ENCODE measurements around the gene EYA3.
A peak's percentile ranks its signal among the peaks of the same experiment; 100 is the strongest.

The EYA3 gene

DNA sequence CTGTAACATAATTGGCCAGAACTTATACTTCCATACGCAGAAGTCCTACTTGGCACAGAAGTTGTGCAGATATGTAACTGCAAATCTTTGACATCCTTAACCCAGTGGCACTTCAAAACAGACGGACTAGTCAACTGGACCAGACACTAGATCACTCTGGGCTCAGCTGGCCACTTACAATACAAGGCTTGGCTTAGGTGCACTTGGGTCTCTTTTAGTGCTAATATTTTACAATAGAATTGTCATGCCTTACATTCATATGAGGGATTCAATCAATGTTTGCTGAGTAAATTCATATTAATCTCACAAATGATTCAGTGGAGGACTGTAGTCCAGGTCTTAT is 108.6 kb downstream of the EYA3 start:
- no peak for TF ChIP-seq CTCF (IDR thresholded peaks at IDR 0.05; ENCODE audit: insufficient read depth, low read length, missing control alignments)
- ChIA-PET POLR2A (interaction anchor here (1.8 kb wide), 1 partner anchor 108 kb away, joined by 5 read pairs; the partner anchor contains the start of gene EYA3), CTCF (interaction anchor here (0.6 to 11.5 kb wide), 27 partner anchors 8 to 149 kb away, joined by 3 to 110 read pairs (median 5); partner anchors contain the start of genes PPP1R8 and XKR8)
- H3K4me3 ChIP-seq (ENCODE audit: low read depth, low read length), result no peak overlapping the region
- no peak for DNase-seq (ENCODE audit: low read depth, low spot score)

- no peak overlapping the region for H3K4me3 ChIP-seq (ENCODE audit: low read depth, low read length)
- POLR2A ChIA-PET, result interaction anchor here (1.8 kb wide), 1 partner anchor 109 kb away, joined by 5 read pairs; the partner anchor contains the start of gene EYA3
- TF ChIP-seq CTCF (IDR thresholded peaks at IDR 0.05; ENCODE audit: insufficient read depth, low read length, missing control alignments), result peak; percentile 11
- CTCF ChIA-PET, result interaction anchor here (0.6 to 11.5 kb wide), 25 partner anchors 8 to 146 kb away, joined by 3 to 110 read pairs (median 5); no protein-coding TSS in a partner anchor
- no peak for DNase-seq (ENCODE audit: low read depth, low spot score)
These were observed 109.1 kb downstream of the EYA3 start for GRCh38 chr1:27979151-27979858.

DNA sequence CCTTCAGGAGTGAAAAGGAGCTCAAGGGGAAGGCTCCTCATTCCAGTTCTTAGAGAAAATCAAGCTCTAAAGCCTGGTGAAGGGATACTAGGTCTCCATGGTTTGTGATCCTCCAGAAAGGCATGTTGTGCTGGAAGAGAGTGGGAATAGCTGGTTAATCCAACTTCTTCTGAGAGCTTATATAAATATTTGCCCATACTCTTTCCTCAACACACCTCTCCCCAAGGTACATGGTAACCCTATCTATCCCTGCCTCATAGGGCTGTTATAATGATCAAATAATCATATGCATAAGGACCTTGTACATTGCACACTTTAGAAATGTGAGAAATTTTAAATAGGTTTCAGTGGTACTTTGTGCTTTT is 114.0 kb downstream of the EYA3 start:
- POLR2A ChIA-PET, result no interaction called here
- no peak for TF ChIP-seq CTCF (IDR thresholded peaks at IDR 0.05; ENCODE audit: insufficient read depth, low read length, missing control alignments)
- CTCF ChIA-PET, result interaction anchor here (1.0 to 11.5 kb wide), 5 partner anchors 7 to 117 kb away, joined by 3 to 110 read pairs (median 3); no protein-coding TSS in a partner anchor
- H3K4me3 ChIP-seq (ENCODE audit: low read depth, low read length), result no peak overlapping the region
- no peak for DNase-seq (ENCODE audit: low read depth, low spot score)

DNA sequence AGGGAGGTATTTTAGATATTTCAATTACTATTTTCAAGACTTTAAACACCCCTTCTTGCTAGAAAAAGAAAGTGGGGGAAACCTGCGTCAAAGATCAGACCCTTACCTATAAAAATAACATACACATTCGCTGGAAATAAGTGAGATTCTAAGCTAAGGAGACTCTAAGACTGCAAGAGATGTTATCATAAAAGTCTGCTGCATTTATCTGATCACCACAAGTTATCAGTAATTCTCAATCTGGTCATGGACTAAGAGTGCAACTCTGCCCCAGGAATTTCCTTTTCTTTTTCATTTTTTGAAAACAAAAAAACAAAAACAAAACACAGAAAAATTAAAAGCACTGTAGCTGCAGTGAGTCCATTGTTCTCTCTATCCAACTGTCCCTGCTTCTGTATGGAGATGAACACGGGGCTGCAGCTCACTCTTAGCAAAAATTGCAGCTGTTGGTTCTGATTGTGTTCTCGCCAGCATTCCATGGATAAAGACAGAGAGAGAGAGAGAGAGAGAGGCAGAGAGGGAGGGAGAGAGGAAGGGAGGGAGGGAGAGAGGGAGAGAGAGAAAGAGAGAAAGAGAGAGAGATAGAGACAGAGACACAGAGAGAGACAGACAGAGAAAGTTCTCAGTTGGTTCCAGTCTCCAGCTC is 114.5 kb downstream of the EYA3 start:
- no peak overlapping the region for H3K4me3 ChIP-seq (ENCODE audit: low read depth, low read length)
- POLR2A ChIA-PET, result no interaction called here
- CTCF ChIA-PET, result interaction anchor here (1.0 to 11.5 kb wide), 5 partner anchors 8 to 117 kb away, joined by 3 to 110 read pairs (median 3); no protein-coding TSS in a partner anchor
- no peak for TF ChIP-seq CTCF (IDR thresholded peaks at IDR 0.05; ENCODE audit: insufficient read depth, low read length, missing control alignments)
- no peak for DNase-seq (ENCODE audit: low read depth, low spot score)

DNA sequence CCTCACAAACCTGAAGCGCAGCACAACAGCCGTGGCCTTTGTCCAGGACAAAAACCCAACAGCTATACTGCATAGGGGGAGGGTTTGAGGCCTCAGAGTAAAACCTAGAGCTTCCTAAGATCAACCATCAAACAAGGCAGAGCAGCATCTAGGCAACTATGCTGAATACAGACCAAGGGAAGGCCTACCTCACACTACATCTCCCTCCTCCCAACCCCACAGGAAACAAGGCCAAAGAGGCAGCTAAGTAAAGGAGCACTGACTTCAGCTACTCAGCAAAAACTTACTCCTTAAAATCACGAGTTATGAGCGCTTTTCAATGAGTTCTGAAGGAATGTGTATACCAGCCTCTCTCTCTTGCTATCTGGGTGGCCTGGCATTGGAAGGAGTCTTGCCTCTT is 116.3 kb downstream of the EYA3 start:
- ChIA-PET POLR2A (interaction anchor here (0.6 to 1.3 kb wide), 2 partner anchors 12 to 36 kb away, joined by 3 to 4 read pairs; partner anchors contain the start of gene XKR8), CTCF (interaction anchor here (1.6 to 11.5 kb wide), 5 partner anchors 7 to 115 kb away, joined by 3 to 110 read pairs (median 8); no protein-coding TSS in a partner anchor)
- no peak for TF ChIP-seq CTCF (IDR thresholded peaks at IDR 0.05; ENCODE audit: insufficient read depth, low read length, missing control alignments)
- H3K4me3 ChIP-seq (ENCODE audit: low read depth, low read length), result no peak overlapping the region
- no peak for DNase-seq (ENCODE audit: low read depth, low spot score)

GRCh38 chr1:27971674-27972073 is 116.7 kb downstream of the EYA3 start:
- POLR2A ChIA-PET, result interaction anchor here (0.6 to 1.3 kb wide), 2 partner anchors 12 to 36 kb away, joined by 3 to 4 read pairs; partner anchors contain the start of gene XKR8
- CTCF ChIA-PET, result interaction anchor here (1.6 to 11.5 kb wide), 5 partner anchors 8 to 115 kb away, joined by 3 to 110 read pairs (median 8); no protein-coding TSS in a partner anchor

More at GRCh38 chr1:27971674-27972073, 116.7 kb downstream of the EYA3 start:
- TF ChIP-seq CTCF (IDR thresholded peaks at IDR 0.05; ENCODE audit: insufficient read depth, low read length, missing control alignments), result no peak
- no peak for DNase-seq (ENCODE audit: low read depth, low spot score)
- H3K4me3 ChIP-seq (ENCODE audit: low read depth, low read length), result no peak overlapping the region

Measured in AG04449 (cell line).